OCI-LY3 (cell line): Measurements from ENCODE around the gene TTF2.

ENCODE experiments used
- H2AFZ ChIP-seq: fragments of 200-600, 300-600 bp; shearing (Covaris generic); 2 replicates; pipeline ENCODE4 v1.6.0; 2014; ENCODE audit warnings: antibody characterized with exemption, low read depth, low read length
- H3K27ac ChIP-seq: fragments of 200-600, 300-600 bp; sonication (generic); 2 replicates; pipeline ENCODE4 v1.5.1; 2014; ENCODE audit warnings: mild to moderate bottlenecking, low read length, moderate library complexity, mixed read lengths
- H3K27me3 ChIP-seq: fragments of 200-600, 300-600 bp; sonication (generic); 2 replicates; pipeline ENCODE4 v1.6.1; 2014; ENCODE audit warnings: low read depth, low read length, mixed read lengths
- H3K36me3 ChIP-seq: fragments of 200-600, 300-600 bp; sonication (generic); replicated peaks from 2 replicates; pipeline ENCODE3; 2014; ENCODE audit warnings: low read depth, low read length, mixed read lengths
- H3K4me1 ChIP-seq: fragments of 300-600, 200-600 bp; sonication (generic); 2 replicates; pipeline ENCODE4 v1.6.1; 2014; ENCODE audit warnings: low read length, mixed read lengths
- H3K4me2 ChIP-seq: fragments of 200-600, 300-600 bp; sonication (generic); 2 replicates; pipeline ENCODE4 v1.6.1; 2014; ENCODE audit warnings: low read length, mixed read lengths
- H3K4me3 ChIP-seq: fragments of 300-600, 200-600 bp; sonication (generic); 2 replicates; pipeline ENCODE4 v1.5.1; 2014; ENCODE audit warnings: antibody characterized with exemption, mild to moderate bottlenecking, low read length, moderate library complexity
- H3K79me2 ChIP-seq: fragments of 300-600, 200-600 bp; shearing (Covaris generic); 2 replicates; pipeline ENCODE4 v1.6.1; 2014; ENCODE audit warnings: mild to moderate bottlenecking, low read length, mixed read lengths
- H3K9ac ChIP-seq: fragments of 300-600, 200-600 bp; shearing (Covaris generic); 2 replicates; pipeline ENCODE4 v1.6.0; 2014; ENCODE audit warnings: mild to moderate bottlenecking, low read length, moderate library complexity
- H3K9me3 ChIP-seq: fragments of 200-600, 300-600 bp; shearing (Covaris generic); 2 replicates; pipeline ENCODE4 v1.6.1; 2014; ENCODE audit warnings: low read length, mixed read lengths; ENCODE audit not compliant: insufficient read depth
- H4K20me1 ChIP-seq: fragments of 200-600, 300-600 bp; sonication (generic); 2 replicates; pipeline ENCODE4 v1.6.1; 2016; ENCODE audit warnings: low read length, mixed read lengths; ENCODE audit not compliant: insufficient read depth
- CTCF ChIP-seq: fragments of 200-600, 300-600 bp; sonication (generic); IDR thresholded peaks from 2 replicates; pipeline ENCODE4 v1.5.1; 2014; ENCODE audit warnings: antibody characterized with exemption, low read length, low read depth
- EZH2phosphoT487 ChIP-seq: fragments of 200-600 bp; shearing (Covaris generic); IDR thresholded peaks from 2 replicates; pipeline ENCODE4 v1.6.1; 2018; ENCODE audit warnings: antibody characterized with exemption, mixed run types, low read depth

The TTF2 gene

GRCh38 chr1:117105722-117106121, 45.6 kb downstream of the TTF2 start:
- Histone ChIP-seq H3K36me3 (peaks cover 29% of the 10 kb centered on the region), H3K4me2 (no peak overlapping the region), H2AFZ (no peak overlapping the region), H3K4me3 (no peak overlapping the region), H3K27me3 (no peaks in the 10 kb centered on the region), H4K20me1 (no peaks in the 10 kb centered on the region), H3K9ac (no peak overlapping the region), H3K9me3 (no peaks in the 10 kb centered on the region), H3K27ac (no peak overlapping the region), H3K79me2 (no peaks in the 10 kb centered on the region), H3K4me1 (no peaks in the 10 kb centered on the region)
- no peak for TF ChIP-seq CTCF
- TF ChIP-seq EZH2phosphoT487, result no peak

GRCh38 chr1:117106478-117106877, 46.4 kb downstream of the TTF2 start:
- TF ChIP-seq EZH2phosphoT487 (no peak), CTCF (no peak)
- Histone ChIP-seq H3K4me3 (no peak overlapping the region), H3K4me1 (no peaks in the 10 kb centered on the region), H2AFZ (no peak overlapping the region), H3K79me2 (no peaks in the 10 kb centered on the region), H3K9me3 (no peaks in the 10 kb centered on the region), H3K27ac (no peak overlapping the region), H4K20me1 (no peaks in the 10 kb centered on the region), H3K9ac (no peak overlapping the region), H3K27me3 (no peaks in the 10 kb centered on the region), H3K36me3 (peaks cover 25% of the 10 kb centered on the region), H3K4me2 (no peak overlapping the region)

GRCh38 chr1:117107364-117107763, 47.2 kb downstream of the TTF2 start:
- Histone ChIP-seq H3K4me2 (no peak overlapping the region), H3K4me1 (no peaks in the 10 kb centered on the region), H3K9ac (no peak overlapping the region), H3K4me3 (no peak overlapping the region), H4K20me1 (no peaks in the 10 kb centered on the region), H2AFZ (no peak overlapping the region), H3K36me3 (peaks cover 22% of the 10 kb centered on the region), H3K27ac (no peak overlapping the region), H3K9me3 (no peaks in the 10 kb centered on the region), H3K79me2 (no peaks in the 10 kb centered on the region), H3K27me3 (no peaks in the 10 kb centered on the region)
- TF ChIP-seq EZH2phosphoT487, result no peak
- TF ChIP-seq CTCF, result no peak

GRCh38 chr1:117110774-117111173, 50.6 kb downstream of the TTF2 start:
- TF ChIP-seq CTCF, result no peak
- TF ChIP-seq EZH2phosphoT487, result no peak
- Histone ChIP-seq H3K27ac (no peak overlapping the region), H3K4me3 (no peak overlapping the region), H3K9ac (no peak overlapping the region), H3K4me2 (no peak overlapping the region), H3K27me3 (no peaks in the 10 kb centered on the region), H2AFZ (no peak overlapping the region), H3K4me1 (no peaks in the 10 kb centered on the region), H3K79me2 (no peaks in the 10 kb centered on the region), H3K9me3 (no peaks in the 10 kb centered on the region), H3K36me3 (peaks cover 10% of the 10 kb centered on the region), H4K20me1 (no peaks in the 10 kb centered on the region)
